Thymus (tissue), 11 donors: Measurements from ENCODE around the gene TADA1. TPM values are rescaled to one million over a fixed set of nuclear protein-coding genes. Genes with fewer than 3 reads are reported as not detected.

Experiments used
- DNase-seq, 9 donors: peaks; one replicate each; pipeline ENCODE4 v3.0.0-alpha.2; 2013; ENCODE audit warnings: low spot score in 9 of 9, low read depth in 6 of 9, missing footprints in 1 of 9
- H3K27ac ChIP-seq, 2 donors: one replicate each; pipeline ENCODE4 v1.5.1; 2013; ENCODE audit warnings: control low read depth in 1 of 2, low read depth in 1 of 2, low read length in 1 of 2, mild to moderate bottlenecking in 1 of 2, moderate library complexity in 1 of 2
- H3K27me3 ChIP-seq, 2 donors: one replicate each; pipeline ENCODE4 v1.5.1; 2013; ENCODE audit warnings: low read length in 1 of 2; ENCODE audit not compliant: control insufficient read depth in 2 of 2, insufficient read depth in 1 of 2
- H3K36me3 ChIP-seq, 2 donors: one replicate each; pipeline ENCODE4 v1.5.1; 2013; ENCODE audit warnings: low read length in 1 of 2, mild to moderate bottlenecking in 1 of 2, moderate library complexity in 1 of 2; ENCODE audit not compliant: control insufficient read depth in 2 of 2, insufficient read depth in 2 of 2
- H3K4me1 ChIP-seq, 2 donors: one replicate each; pipeline ENCODE4 v1.5.1; 2013; ENCODE audit warnings: low read length in 2 of 2; ENCODE audit not compliant: control insufficient read depth in 2 of 2, insufficient read depth in 2 of 2
- H3K4me3 ChIP-seq, 2 donors: one replicate each; pipeline ENCODE4 v1.5.1; 2013; ENCODE audit warnings: low read length in 2 of 2, control low read depth in 1 of 2, mild to moderate bottlenecking in 1 of 2
- H3K9me3 ChIP-seq, 2 donors: one replicate each; pipeline ENCODE4 v1.5.1; 2013; ENCODE audit warnings: low read length in 1 of 2, mild to moderate bottlenecking in 1 of 2; ENCODE audit not compliant: control insufficient read depth in 2 of 2, insufficient read depth in 1 of 2
- WGBS: extraction: QIAGEN DNeasy Blood & Tissue Kit; methylation state at CpG from one replicate; pipeline ENCODE4 v1.1.7; 2013; 5-methylcytosine and 5-hydroxymethylcytosine counted together
- polyA plus RNA-seq: library from polyadenylated mRNA; stranded (reverse); fragments of 200-250 nt; gene quantifications from one replicate; pipeline ENCODE4 v1.2.3, GENCODE V29; 2013
- total RNA-seq: library from RNA; stranded (reverse); fragments of 120-200 nt; gene quantifications from one replicate; pipeline ENCODE4 v1.2.4, GENCODE V29; 2013
- donor health status: healthy.

Gene TADA1
- total and polyA plus RNA-seq, 2 donors, result 16.5 to 17.3 TPM

DNA sequence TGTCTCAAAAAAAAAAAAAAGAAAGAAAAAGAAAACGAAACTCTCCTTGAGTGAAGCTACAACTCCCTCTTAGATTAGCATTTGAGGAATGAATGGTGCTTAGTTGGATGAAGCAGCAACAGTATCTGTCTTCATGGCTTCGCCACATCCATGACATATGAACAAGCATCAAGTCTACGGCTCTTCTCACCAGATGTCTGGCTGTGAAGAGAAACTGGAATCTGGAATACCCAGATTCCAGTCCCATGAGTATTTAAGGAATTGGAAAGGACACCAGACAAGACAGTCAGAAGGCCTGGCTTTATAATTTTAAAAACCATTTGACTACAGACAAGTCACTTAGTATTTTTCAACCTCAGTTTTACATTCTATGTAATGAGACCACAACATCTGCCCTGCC lies 38.0 kb upstream of the TADA1 start:
- WGBS, result 96% methylated on average over 3 of the region's 3 CpGs
- Histone ChIP-seq H3K4me3 (no peak overlapping the region), H3K27me3 (peaks cover 0 to 8% of the 10 kb centered on the region in 2 donors), H3K36me3 (no peaks in the 10 kb centered on the region), H3K27ac (no peak overlapping the region), H3K4me1 (no peaks in the 10 kb centered on the region), H3K9me3 (no peaks in the 10 kb centered on the region)
- DNase-seq, result no peak

DNA sequence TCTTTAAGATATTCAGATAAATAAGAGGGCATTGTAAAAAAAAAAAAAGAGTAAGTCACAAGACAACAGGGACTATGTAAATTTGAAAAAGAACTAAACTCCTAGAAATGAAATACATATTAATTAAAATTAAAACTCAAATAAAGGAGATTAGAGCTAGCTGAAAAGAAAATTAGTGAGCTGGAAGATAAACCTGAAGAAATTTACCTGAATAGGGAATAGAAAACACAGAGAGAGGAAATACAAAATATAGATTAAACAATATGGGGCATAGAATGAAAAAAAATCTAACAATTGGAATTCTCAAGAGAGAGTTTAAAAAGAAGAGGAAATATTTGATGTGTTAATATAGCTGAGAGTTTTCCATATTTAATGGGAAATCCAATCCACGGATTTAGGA lies 35.6 kb upstream of the TADA1 start:
- Histone ChIP-seq H3K27me3 (no peaks in the 10 kb centered on the region), H3K36me3 (no peaks in the 10 kb centered on the region), H3K4me3 (no peak overlapping the region), H3K4me1 (no peaks in the 10 kb centered on the region), H3K27ac (no peak overlapping the region), H3K9me3 (no peaks in the 10 kb centered on the region)
- 95% methylated on average over 1 of the region's 1 CpG for whole genome bisulfite sequencing
- no peak for DNase-seq

DNA sequence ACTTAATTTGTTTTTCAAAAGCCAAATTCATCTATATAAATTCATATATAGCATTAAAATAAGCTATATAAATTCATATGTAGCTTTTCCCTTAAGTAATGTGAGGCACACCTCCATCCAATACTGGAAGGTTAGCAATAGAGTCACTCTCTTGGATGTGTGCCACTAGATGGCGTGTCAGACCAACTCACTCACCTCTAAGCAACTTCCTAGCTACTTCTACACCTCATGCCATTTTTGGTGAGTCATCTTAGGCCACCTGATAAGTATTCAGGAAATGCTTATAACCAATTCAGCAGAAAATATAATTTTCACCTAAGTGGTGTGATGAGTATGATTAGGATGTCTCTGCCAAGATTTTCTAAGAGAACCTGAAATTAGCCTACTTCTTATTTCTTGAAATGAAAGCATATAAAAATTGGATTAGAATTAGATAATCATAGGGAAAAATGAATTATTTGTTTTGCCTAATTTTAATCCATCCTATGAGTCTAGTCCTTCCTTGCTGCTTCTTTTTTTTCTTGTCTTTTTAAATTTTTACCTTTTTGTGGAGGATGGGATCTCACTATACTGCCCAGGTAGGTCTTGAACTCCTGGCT lies 34.4 kb upstream of the TADA1 start:
- DNase-seq, result peak; percentile 56 to 92 (median 82)
- 0% methylated on average over 1 of the region's 1 CpG for WGBS
- no peaks in the 10 kb centered on the region for H3K9me3 ChIP-seq
- no peak overlapping the region for H3K4me3 ChIP-seq
- no peak overlapping the region for H3K27ac ChIP-seq
- no peaks in the 10 kb centered on the region for H3K4me1 ChIP-seq
- H3K27me3 ChIP-seq, result no peaks in the 10 kb centered on the region
- no peaks in the 10 kb centered on the region for H3K36me3 ChIP-seq

DNA sequence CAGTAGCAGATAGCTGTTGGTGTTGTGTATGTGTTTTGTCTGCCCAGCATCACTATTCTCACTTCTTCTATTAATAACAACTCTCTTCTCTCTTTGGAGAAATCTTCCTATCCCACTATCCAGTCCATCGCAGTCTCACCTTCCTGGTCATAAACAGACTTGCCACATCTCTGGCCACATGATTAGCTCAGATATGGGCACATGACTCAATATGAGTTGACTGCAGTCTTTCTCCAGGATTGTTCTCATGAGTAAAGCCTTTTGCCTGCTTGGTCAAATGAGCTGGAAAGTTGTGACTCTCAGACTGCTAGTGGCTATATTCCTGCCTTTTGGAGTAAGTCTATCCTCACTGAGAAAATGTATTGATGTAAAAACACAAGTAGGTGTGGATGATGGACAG lies 32.9 kb upstream of the TADA1 start:
- Histone ChIP-seq H3K27ac (no peak overlapping the region), H3K36me3 (no peaks in the 10 kb centered on the region), H3K9me3 (no peaks in the 10 kb centered on the region), H3K4me1 (no peaks in the 10 kb centered on the region), H3K4me3 (no peak overlapping the region), H3K27me3 (no peaks in the 10 kb centered on the region)
- WGBS, result 100% methylated on average over 1 of the region's 1 CpG
- DNase-seq, result no peak

DNA sequence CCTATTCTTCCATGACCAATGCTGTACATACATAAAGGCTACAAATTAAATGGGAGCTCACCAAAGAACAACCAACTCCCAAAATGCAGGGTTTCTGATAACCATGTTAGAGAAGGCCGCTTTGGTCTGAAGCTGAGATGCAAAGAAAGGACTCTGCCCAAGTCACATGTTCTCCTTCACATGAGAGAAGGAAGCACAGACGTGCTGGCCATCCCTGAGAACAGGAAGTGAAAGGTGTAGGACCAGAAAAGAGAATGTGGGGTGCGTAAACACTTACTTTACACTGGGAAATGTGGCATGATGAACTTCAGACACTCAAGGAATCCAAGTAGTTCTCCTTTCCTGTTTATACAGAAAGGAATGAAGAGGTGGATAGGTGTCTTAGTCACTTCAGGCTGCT lies 31.7 kb upstream of the TADA1 start:
- Histone ChIP-seq H3K27ac (no peak overlapping the region), H3K27me3 (no peaks in the 10 kb centered on the region), H3K9me3 (no peaks in the 10 kb centered on the region), H3K4me1 (no peaks in the 10 kb centered on the region), H3K36me3 (no peaks in the 10 kb centered on the region), H3K4me3 (no peak overlapping the region)
- no peak for DNase-seq
- WGBS, result 68% methylated on average over 3 of the region's 3 CpGs

DNA sequence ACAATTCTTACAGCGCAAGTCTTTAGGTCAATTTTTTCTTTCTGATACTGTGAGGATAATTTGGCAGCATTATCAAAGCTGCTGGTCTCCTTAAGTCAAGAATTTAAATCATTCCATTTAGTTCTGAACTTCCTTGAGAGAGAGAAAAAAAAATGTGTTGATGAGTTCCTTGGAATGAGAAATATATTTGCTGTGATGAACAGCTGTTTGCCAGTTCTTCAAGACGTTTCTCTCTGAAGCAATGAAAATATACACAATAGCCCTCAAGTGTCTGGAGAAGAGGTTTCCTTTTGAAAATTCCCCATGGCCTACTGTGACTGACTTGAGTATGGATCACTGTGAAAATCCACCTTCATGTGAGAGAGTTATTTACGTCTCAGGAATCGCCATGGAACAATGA lies 31.0 kb upstream of the TADA1 start:
- no peak for DNase-seq
- H3K27me3 ChIP-seq, result no peaks in the 10 kb centered on the region
- no peaks in the 10 kb centered on the region for H3K36me3 ChIP-seq
- H3K4me3 ChIP-seq, result no peak overlapping the region
- no peak overlapping the region for H3K27ac ChIP-seq
- no peaks in the 10 kb centered on the region for H3K9me3 ChIP-seq
- 96% methylated on average over 4 of the region's 4 CpGs for WGBS
- no peaks in the 10 kb centered on the region for H3K4me1 ChIP-seq

DNA sequence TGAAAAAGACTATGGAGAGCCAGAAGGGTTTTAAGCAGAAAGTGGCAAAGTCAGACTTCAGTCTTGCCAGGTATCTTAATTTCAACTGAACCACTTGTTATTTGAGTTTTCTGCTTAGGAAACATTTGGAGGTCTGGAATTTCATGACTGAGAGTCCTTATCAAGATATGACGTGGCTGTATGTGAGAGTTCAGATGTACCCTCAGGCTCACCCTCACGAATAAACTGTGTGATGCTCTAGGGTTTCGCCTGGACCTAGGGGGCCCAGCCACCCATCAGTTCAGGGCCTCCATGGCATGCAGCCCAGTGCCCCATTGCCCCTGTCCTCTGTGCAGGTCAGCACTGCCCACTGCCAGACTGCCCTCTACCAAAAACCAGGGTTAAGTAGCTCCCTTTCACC lies 30.6 kb upstream of the TADA1 start:
- no peaks in the 10 kb centered on the region for H3K9me3 ChIP-seq
- H3K4me3 ChIP-seq, result no peak overlapping the region
- no peak for DNase-seq
- 100% methylated on average over 3 of the region's 3 CpGs for WGBS
- no peak overlapping the region for H3K27ac ChIP-seq
- no peaks in the 10 kb centered on the region for H3K36me3 ChIP-seq
- H3K27me3 ChIP-seq, result no peaks in the 10 kb centered on the region
- H3K4me1 ChIP-seq, result no peaks in the 10 kb centered on the region

DNA sequence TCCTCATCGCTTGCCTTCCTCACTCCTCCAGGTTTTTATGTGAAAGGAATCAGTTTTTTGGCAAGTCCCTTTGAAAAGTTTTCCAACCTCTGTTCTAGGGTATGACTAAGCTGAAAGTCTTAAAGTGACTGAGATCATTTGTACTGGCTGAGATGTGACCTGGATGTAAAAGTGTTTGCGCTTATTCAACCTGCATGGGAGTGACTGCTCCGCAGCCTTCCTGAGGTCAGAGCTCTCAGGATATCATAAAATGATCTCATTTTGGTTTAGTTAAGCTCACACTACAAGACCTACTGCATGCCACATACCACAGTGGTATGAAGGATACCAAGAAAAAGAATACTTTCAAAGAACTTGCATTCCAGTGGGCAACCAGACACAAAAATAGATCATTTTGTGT lies 29.8 kb upstream of the TADA1 start:
- H3K4me3 ChIP-seq, result no peak overlapping the region
- 95% methylated on average over 3 of the region's 3 CpGs for WGBS
- no peaks in the 10 kb centered on the region for H3K27me3 ChIP-seq
- DNase-seq, result no peak
- H3K36me3 ChIP-seq, result no peaks in the 10 kb centered on the region
- no peaks in the 10 kb centered on the region for H3K4me1 ChIP-seq
- no peak overlapping the region for H3K27ac ChIP-seq
- no peaks in the 10 kb centered on the region for H3K9me3 ChIP-seq

DNA sequence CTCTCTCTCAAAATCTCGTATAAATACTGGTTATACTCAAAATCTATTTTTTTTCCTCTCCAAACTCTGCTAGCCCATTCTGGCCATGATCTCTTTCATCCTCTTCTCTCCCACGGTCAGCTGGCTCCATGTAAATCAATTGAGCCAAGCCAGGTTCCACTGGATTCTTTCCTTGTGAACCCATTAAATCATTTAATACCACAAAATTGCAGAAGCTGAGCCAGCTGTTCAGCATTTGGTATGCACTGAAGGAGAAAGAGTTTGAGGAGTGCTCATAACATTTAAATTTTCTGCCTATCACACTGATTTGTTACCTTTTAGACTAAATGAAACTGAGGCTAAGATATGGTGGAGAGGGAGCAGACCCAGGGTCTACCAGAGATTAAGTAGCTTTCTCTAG lies 29.1 kb upstream of the TADA1 start:
- Histone ChIP-seq H3K4me1 (no peaks in the 10 kb centered on the region), H3K9me3 (no peaks in the 10 kb centered on the region), H3K4me3 (no peak overlapping the region), H3K36me3 (no peaks in the 10 kb centered on the region), H3K27ac (no peak overlapping the region), H3K27me3 (no peaks in the 10 kb centered on the region)
- DNase-seq, result no peak
- 96% methylated on average over 2 of the region's 2 CpGs for whole genome bisulfite sequencing

DNA sequence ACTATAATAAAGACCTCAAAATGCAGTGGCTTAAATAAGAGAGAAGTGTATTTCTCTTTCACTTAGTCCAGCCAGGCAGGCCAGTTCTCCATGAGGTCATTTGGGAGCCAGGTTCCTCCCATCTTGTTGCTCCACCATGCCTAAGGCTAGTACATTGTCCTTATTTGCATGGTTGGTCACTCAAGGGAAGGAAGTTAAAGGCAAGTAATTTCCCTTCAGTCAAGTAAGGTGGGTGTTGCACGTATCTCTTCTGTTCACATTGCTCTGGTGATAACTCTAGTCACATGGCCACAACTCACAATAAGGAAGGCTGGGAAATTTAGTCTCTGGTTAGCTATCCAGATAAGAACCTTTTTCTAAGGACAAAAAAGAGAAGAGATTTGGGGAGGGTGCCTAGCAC lies 27.2 kb upstream of the TADA1 start:
- no peaks in the 10 kb centered on the region for H3K4me1 ChIP-seq
- 94% methylated on average over 1 of the region's 1 CpG for WGBS
- no peak overlapping the region for H3K27ac ChIP-seq
- H3K4me3 ChIP-seq, result no peak overlapping the region
- no peaks in the 10 kb centered on the region for H3K36me3 ChIP-seq
- H3K27me3 ChIP-seq, result no peaks in the 10 kb centered on the region
- no peak for DNase-seq
- no peaks in the 10 kb centered on the region for H3K9me3 ChIP-seq
